ENCODE data around the gene RNPEPL1. TPM values are rescaled to one million over a fixed set of nuclear protein-coding genes. Genes with fewer than 3 reads are reported as not detected.

Gene RNPEPL1
- total and polyA plus RNA-seq, 2 donors = 14.3 to 109 TPM

DNA sequence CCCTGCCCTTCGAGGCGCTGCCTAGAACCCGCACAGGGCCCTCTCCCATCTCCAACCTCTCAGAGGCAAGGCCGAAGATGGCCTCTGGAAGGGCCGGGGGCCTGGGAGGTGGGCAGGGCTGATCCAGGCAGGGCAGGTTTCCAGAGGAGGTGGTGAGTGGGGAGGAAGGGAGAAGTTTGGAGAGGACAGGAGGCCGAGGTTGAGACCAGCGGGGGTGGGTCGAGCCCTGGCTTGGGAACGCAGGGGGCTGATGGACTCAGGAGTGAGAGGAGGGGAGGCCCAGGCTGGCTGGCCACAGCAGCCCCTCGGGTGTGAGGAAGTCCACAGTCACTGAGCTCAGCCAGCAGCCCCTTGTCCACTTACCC, 28.8 kb downstream of the RNPEPL1 start:
- Histone ChIP-seq H3K4me1 (ENCODE audit: control insufficient read depth in 2 of 2, insufficient read depth in 2 of 2, low read length in 2 of 2) (no peaks in the 10 kb centered on the region), H3K27ac (ENCODE audit: low read depth in 1 of 2, low read length in 1 of 2) (no peak overlapping the region), H3K27me3 (ENCODE audit: control insufficient read depth in 2 of 2, insufficient read depth in 1 of 2, low read length in 1 of 2) (no peaks in the 10 kb centered on the region), H3K4me3 (ENCODE audit: low read length in 2 of 2) (no peak overlapping the region), H3K9me3 (ENCODE audit: control insufficient read depth in 2 of 2, insufficient read depth in 1 of 2, low read length in 1 of 2) (no peaks in the 10 kb centered on the region), H3K36me3 (ENCODE audit: control insufficient read depth in 2 of 2, insufficient read depth in 2 of 2, low read length in 1 of 2) (peaks cover 69 to 92% of the 10 kb centered on the region in 2 donors)
- WGBS = 98% methylated on average over 10 of the region's 10 CpGs
- no peak for DNase-seq (ENCODE audit: low read depth in 6 of 9, low spot score in 9 of 9)

DNA sequence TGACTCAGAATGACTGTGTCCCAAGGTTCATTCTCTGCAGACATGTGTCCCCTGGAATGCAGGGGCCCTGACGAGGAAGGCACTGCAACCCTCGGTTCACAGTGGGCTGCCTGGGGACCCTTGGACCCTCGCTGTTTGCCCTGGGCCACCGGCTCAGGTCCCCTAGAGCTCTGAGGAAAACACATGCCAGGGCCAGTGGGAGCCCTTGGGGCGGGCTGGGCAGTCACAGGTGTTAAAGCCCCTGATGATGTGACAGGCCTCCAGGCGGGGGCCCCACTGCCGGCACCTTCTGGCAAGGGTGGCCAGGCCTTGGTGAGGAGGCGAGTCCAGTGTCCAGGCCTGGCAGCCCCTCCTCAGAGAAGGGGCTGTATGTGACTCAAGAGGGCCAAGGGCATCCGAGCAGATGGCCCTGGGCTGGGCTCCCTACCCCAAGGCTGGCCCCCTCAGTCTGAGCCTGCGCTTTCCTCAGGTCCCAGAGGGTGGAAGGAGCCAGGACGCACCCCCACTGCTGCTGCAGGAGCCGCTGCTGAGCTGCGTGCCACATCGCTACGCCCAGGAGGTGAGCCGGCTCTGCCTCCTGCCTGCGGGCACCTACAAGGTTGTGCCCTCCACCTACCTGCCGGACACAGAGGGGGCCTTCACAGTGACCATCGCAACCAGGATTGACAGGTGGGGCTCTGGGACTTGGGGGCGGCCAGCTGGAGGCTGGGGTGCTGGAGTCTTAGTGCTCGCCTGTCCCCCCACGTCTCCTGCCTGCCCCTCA, 29.3 kb downstream of the RNPEPL1 start:
- DNase-seq (ENCODE audit: low read depth in 6 of 9, low spot score in 9 of 9) = no peak
- Histone ChIP-seq H3K4me3 (ENCODE audit: low read length in 2 of 2) (no peak overlapping the region), H3K27me3 (ENCODE audit: control insufficient read depth in 2 of 2, insufficient read depth in 1 of 2, low read length in 1 of 2) (no peaks in the 10 kb centered on the region), H3K4me1 (ENCODE audit: control insufficient read depth in 2 of 2, insufficient read depth in 2 of 2, low read length in 2 of 2) (no peaks in the 10 kb centered on the region), H3K27ac (ENCODE audit: low read depth in 1 of 2, low read length in 1 of 2) (no peak overlapping the region), H3K36me3 (ENCODE audit: control insufficient read depth in 2 of 2, insufficient read depth in 2 of 2, low read length in 1 of 2) (peaks cover 63 to 86% of the 10 kb centered on the region in 2 donors), H3K9me3 (ENCODE audit: control insufficient read depth in 2 of 2, insufficient read depth in 1 of 2, low read length in 1 of 2) (no peaks in the 10 kb centered on the region)
- 98% methylated on average over 22 of the region's 22 CpGs for WGBS

DNA sequence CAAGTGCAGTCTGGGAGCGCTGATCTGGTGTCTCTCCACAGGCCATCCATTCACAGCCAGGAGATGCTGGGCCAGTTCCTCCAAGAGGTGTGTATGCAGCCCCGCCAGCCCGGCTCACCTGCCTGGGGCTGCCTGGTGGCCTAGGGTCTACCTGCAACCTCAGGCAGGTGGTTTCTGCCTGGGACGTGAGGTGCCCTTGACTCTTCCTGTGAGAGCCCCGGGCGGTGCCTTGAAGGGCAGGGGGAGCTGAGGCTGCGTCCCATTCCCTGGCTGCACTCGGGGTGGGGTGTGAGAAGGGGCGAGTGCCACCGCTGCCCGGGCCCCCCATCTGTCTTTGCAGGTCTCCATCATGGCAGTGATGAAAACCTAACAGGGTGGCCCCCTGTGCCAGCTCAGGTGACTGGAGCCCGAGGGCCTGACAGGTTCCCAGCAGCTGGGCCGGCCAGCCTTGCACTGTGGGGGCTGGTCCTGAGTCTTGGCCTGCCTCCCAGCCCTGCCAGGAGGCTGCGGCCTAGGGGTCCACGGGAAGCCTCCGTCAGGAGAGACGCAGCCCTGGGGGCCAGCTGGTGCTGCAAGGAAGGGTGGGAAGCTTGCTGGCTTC, 30.1 kb downstream of the RNPEPL1 start:
- Histone ChIP-seq H3K9me3 (ENCODE audit: control insufficient read depth in 2 of 2, insufficient read depth in 1 of 2, low read length in 1 of 2) (no peaks in the 10 kb centered on the region), H3K27me3 (ENCODE audit: control insufficient read depth in 2 of 2, insufficient read depth in 1 of 2, low read length in 1 of 2) (no peaks in the 10 kb centered on the region), H3K4me1 (ENCODE audit: control insufficient read depth in 2 of 2, insufficient read depth in 2 of 2, low read length in 2 of 2) (no peaks in the 10 kb centered on the region), H3K27ac (ENCODE audit: low read depth in 1 of 2, low read length in 1 of 2) (no peak overlapping the region), H3K4me3 (ENCODE audit: low read length in 2 of 2) (no peak overlapping the region), H3K36me3 (ENCODE audit: control insufficient read depth in 2 of 2, insufficient read depth in 2 of 2, low read length in 1 of 2) (peaks cover 57 to 78% of the 10 kb centered on the region in 2 donors)
- DNase-seq (ENCODE audit: low read depth in 6 of 9, low spot score in 9 of 9) = no peak
- 98% methylated on average over 17 of the region's 17 CpGs for WGBS

- peaks cover 50 to 72% of the 10 kb centered on the region in 2 donors for H3K36me3 ChIP-seq (ENCODE audit: control insufficient read depth in 2 of 2, insufficient read depth in 2 of 2, low read length in 1 of 2)
Measured at GRCh38 chr2:240599141-240599583, 30.9 kb downstream of the RNPEPL1 start.

DNA sequence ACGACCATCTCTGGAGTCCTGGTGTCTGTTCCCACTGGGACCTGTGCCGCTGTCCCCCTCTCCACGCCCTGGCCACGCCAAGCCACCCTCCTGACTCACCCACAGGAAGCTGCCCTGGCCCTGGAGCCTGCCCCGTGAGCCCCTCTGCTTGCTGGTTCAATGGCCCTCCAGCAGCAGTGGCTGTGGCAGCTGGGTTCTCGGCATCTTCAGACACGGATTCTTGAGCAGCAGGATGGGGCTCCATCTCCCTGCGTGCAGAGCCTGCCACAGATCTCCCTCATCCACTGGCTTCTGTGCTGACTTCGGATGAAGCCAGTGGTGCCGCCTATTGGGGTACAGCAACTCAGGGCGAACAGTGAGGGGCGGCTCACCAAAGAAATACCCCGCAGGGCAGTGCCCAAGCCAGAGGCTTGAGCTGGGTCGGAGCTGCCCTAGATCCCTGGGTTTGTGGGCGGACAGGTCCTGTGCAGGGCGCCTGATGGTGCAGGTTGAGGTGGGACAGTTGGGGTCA, 32.2 kb downstream of the RNPEPL1 start:
- no peak for DNase-seq (ENCODE audit: low read depth in 6 of 9, low spot score in 9 of 9)
- H3K36me3 ChIP-seq (ENCODE audit: control insufficient read depth in 2 of 2, insufficient read depth in 2 of 2, low read length in 1 of 2) = peaks cover 40 to 59% of the 10 kb centered on the region in 2 donors
- no peak overlapping the region for H3K27ac ChIP-seq (ENCODE audit: low read depth in 1 of 2, low read length in 1 of 2)
- no peak overlapping the region for H3K4me3 ChIP-seq (ENCODE audit: low read length in 2 of 2)
- no peaks in the 10 kb centered on the region for H3K9me3 ChIP-seq (ENCODE audit: control insufficient read depth in 2 of 2, insufficient read depth in 1 of 2, low read length in 1 of 2)
- WGBS = 97% methylated on average over 16 of the region's 16 CpGs
- no peaks in the 10 kb centered on the region for H3K4me1 ChIP-seq (ENCODE audit: control insufficient read depth in 2 of 2, insufficient read depth in 2 of 2, low read length in 2 of 2)
- H3K27me3 ChIP-seq (ENCODE audit: control insufficient read depth in 2 of 2, insufficient read depth in 1 of 2, low read length in 1 of 2) = no peaks in the 10 kb centered on the region

More at GRCh38 chr2:240599141-240599583, 30.9 kb downstream of the RNPEPL1 start:
- Histone ChIP-seq H3K9me3 (ENCODE audit: control insufficient read depth in 2 of 2, insufficient read depth in 1 of 2, low read length in 1 of 2) (no peaks in the 10 kb centered on the region), H3K4me3 (ENCODE audit: low read length in 2 of 2) (no peak overlapping the region), H3K4me1 (ENCODE audit: control insufficient read depth in 2 of 2, insufficient read depth in 2 of 2, low read length in 2 of 2) (no peaks in the 10 kb centered on the region), H3K27me3 (ENCODE audit: control insufficient read depth in 2 of 2, insufficient read depth in 1 of 2, low read length in 1 of 2) (no peaks in the 10 kb centered on the region), H3K27ac (ENCODE audit: low read depth in 1 of 2, low read length in 1 of 2) (no peak overlapping the region)
- DNase-seq (ENCODE audit: low read depth in 6 of 9, low spot score in 9 of 9) = no peak
- WGBS = 98% methylated on average over 11 of the region's 11 CpGs

DNA sequence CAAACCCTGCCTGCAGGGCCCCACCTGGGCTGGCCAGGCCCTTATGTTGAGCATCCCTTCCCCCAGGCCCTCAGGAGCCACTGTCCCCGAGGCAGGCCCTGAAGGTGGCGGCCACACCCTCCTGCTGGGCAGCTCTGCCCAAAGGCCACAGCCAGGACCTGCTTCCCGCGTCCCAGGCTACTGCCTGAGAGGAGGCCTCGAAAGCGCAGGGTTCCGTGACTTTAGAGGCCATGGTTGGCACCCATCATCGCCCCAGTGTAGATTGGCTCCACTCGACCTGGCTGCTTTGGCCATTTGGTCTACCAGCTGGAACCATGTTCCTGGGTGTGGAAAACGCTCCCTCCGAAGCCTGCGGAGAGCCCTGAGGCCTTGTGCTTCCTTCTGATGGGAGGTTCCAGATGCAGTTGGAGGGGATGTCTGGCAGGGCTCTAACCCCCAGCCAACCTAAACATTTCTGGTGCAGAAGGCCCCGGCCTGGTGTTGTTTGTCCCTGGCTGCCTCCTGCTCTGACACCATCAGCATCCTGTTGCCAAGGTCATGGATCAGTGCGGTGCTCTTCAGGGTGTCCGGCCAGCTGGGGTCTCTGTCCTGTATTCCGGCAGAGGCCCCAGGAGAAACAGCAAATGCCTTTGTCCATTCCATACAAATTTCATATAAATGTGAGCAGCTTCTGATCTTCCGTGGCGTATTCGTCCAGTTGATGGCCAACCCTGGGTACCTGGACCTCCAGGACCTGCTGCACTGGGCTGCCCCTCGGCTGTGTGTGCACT, 33.0 kb downstream of the RNPEPL1 start:
- H3K9me3 ChIP-seq (ENCODE audit: control insufficient read depth in 2 of 2, insufficient read depth in 1 of 2, low read length in 1 of 2) = no peaks in the 10 kb centered on the region
- no peak for DNase-seq (ENCODE audit: low read depth in 6 of 9, low spot score in 9 of 9)
- no peak overlapping the region for H3K27ac ChIP-seq (ENCODE audit: low read depth in 1 of 2, low read length in 1 of 2)
- H3K27me3 ChIP-seq (ENCODE audit: control insufficient read depth in 2 of 2, insufficient read depth in 1 of 2, low read length in 1 of 2) = no peaks in the 10 kb centered on the region
- H3K4me3 ChIP-seq (ENCODE audit: low read length in 2 of 2) = no peak overlapping the region
- H3K4me1 ChIP-seq (ENCODE audit: control insufficient read depth in 2 of 2, insufficient read depth in 2 of 2, low read length in 2 of 2) = no peaks in the 10 kb centered on the region
- WGBS = 97% methylated on average over 20 of the region's 20 CpGs
- H3K36me3 ChIP-seq (ENCODE audit: control insufficient read depth in 2 of 2, insufficient read depth in 2 of 2, low read length in 1 of 2) = peaks cover 33 to 52% of the 10 kb centered on the region in 2 donors

- H3K27ac ChIP-seq (ENCODE audit: low read depth in 1 of 2, low read length in 1 of 2) = no peak overlapping the region
Measured at GRCh38 chr2:240601831-240602160, 33.5 kb downstream of the RNPEPL1 start.

GRCh38 chr2:240602266-240603050, 34.2 kb downstream of the RNPEPL1 start:
- H3K4me1 ChIP-seq (ENCODE audit: control insufficient read depth in 2 of 2, insufficient read depth in 2 of 2, low read length in 2 of 2) = no peaks in the 10 kb centered on the region
- no peak overlapping the region for H3K27ac ChIP-seq (ENCODE audit: low read depth in 1 of 2, low read length in 1 of 2)
- 93% methylated on average over 32 of the region's 32 CpGs for WGBS
- no peaks in the 10 kb centered on the region for H3K9me3 ChIP-seq (ENCODE audit: control insufficient read depth in 2 of 2, insufficient read depth in 1 of 2, low read length in 1 of 2)
- peaks cover 24 to 40% of the 10 kb centered on the region in 2 donors for H3K36me3 ChIP-seq (ENCODE audit: control insufficient read depth in 2 of 2, insufficient read depth in 2 of 2, low read length in 1 of 2)
- H3K27me3 ChIP-seq (ENCODE audit: control insufficient read depth in 2 of 2, insufficient read depth in 1 of 2, low read length in 1 of 2) = no peaks in the 10 kb centered on the region
- DNase-seq (ENCODE audit: low read depth in 6 of 9, low spot score in 9 of 9) = no peak
- no peak overlapping the region for H3K4me3 ChIP-seq (ENCODE audit: low read length in 2 of 2)

More at GRCh38 chr2:240601831-240602160, 33.5 kb downstream of the RNPEPL1 start:
- H3K4me3 ChIP-seq (ENCODE audit: low read length in 2 of 2) = no peak overlapping the region
- no peaks in the 10 kb centered on the region for H3K27me3 ChIP-seq (ENCODE audit: control insufficient read depth in 2 of 2, insufficient read depth in 1 of 2, low read length in 1 of 2)
- peaks cover 28 to 46% of the 10 kb centered on the region in 2 donors for H3K36me3 ChIP-seq (ENCODE audit: control insufficient read depth in 2 of 2, insufficient read depth in 2 of 2, low read length in 1 of 2)
- no peaks in the 10 kb centered on the region for H3K4me1 ChIP-seq (ENCODE audit: control insufficient read depth in 2 of 2, insufficient read depth in 2 of 2, low read length in 2 of 2)
- 96% methylated on average over 11 of the region's 11 CpGs for WGBS
- no peak for DNase-seq (ENCODE audit: low read depth in 6 of 9, low spot score in 9 of 9)
- H3K9me3 ChIP-seq (ENCODE audit: control insufficient read depth in 2 of 2, insufficient read depth in 1 of 2, low read length in 1 of 2) = no peaks in the 10 kb centered on the region

All from thymus (tissue), 11 donors.